Stimulated activated CD4-positive, alpha-beta T cell treated with anti-CD3 and anti-CD28 coated beads, Interleukin-12 subunit alpha, Interleukin-12 subunit beta, amount 100 ng/mL, for 48 hours (primary cell): Measurements from ENCODE around the gene KCNQ4.

Experiments used
- DNase-seq, 3 donors: peaks; one replicate each; pipeline ENCODE4 v3.0.0-alpha.2; 2020; ENCODE audit warnings: low read depth in 2 of 3, low spot score in 1 of 3

Gene KCNQ4

DNA sequence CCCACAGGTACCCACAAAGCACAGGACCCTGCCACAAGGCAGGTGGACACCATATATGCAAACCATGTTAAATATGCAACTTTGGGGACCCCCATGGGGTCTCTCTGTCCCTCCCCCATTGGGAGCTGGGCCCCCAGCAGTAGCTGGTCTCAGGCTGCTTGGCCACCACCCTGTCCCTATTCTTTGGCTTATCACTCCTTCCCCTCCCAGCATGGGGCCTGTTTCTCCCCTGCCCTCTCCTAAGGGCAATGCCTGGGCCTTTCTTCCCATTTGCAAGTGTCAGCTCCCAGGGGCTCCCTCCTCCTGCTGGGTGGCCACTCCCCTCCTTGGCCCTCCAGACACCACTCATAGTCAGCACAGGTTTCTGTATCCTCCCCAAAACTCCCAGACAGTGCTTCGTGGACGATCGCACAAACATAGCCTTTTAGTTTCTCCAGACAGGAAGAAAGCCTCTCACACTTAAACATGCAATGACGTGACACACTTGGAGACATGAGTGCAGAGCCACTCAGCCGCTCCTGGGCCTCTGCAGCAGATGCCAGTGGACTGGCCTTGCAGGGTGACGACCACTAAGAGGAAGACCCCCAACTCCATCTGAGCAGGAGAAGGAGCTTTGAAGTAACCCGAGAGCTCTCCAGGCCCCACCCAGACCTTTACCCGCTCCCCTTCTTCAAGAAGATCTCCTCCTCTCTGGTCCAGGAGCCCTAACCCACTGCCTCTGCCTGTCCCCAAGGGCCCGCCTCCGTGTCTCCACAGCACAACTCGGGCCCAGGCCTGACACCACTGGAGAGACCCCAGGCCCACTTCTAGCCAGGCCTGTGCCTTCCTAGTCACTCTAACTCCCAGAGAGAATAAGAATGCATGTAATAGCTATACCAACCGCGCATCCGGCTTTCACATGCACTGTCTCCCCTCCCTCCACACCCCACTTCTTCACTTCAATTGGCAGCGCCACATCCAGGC, 55.7 kb downstream of the KCNQ4 start:
- DNase-seq, result no peak

DNA sequence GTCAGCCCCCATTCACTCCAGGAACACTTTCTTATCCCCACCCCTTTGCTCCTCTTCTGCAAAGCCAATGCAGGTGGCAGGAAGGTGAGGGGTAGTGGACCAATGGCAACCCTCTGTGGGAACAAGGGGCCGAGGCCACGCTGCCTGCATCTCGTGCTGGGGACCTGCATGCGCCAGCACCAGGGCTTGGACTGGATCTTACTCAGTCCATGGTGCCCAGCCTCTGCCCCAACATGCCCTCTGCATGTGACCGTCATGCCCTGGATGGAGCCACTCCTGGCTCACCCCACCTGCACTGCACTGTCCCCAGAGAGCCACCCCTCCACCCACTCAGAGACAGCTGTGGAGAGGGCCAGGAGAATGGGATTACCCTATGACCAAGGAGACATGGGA, 56.4 kb downstream of the KCNQ4 start:
- no peak for DNase-seq

DNA sequence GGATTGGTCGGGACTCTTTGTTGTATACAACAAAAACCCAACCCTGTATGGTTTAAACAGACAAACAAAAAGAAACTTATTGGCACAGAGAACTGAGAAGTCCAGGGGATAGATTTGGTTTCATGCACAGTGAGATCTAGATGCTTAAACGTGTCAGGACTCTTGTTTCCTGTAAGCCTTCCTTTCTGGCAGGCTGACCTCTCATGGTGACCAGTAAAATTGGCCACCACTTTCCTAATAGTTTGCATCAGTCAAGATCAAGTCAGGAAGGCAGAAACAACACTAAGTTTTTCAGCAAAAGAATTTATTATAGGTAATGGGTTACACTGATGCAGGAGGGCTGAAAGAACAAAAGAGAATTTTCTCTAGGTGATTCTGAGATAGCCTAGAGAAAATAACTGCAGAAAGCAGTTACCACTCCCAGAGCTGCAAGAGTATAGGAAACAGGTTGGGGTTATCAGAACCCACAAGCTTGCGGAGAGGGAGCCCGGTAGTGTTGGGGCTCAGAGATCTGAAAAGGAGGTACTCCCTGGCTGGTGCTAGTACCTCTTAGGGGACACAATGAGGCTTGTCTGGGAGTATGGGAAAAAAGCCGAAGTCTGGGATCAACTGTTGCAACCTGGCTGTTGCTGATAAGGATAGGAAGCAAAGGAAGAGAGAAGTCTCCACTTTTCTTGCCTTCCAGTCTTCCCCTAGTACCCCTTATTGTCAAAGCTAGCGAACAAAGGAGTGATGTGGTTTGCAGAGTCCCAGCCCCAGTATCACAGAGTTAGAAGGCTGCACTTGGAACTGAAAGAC, 57.1 kb downstream of the KCNQ4 start:
- no peak for DNase-seq

DNA sequence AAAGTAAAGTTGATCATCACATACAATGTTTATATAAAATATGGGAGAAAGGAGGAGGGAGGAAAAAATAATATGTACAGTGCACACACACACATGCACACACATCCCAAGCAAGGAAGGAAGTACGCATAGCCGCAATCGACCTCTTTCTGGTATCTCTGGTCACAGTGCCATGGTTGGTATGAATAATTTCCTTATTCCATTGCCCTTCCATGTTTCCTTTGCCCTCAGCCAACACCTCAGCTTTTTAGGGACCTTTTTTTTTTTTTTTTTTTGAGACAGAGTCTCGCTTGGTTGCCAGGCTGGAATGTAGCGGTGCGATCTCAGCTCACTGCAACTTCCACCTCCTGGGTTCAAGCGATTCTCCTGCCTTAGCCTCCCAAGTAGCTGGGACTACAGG, 58.0 kb downstream of the KCNQ4 start:
- DNase-seq, result no peak

DNA sequence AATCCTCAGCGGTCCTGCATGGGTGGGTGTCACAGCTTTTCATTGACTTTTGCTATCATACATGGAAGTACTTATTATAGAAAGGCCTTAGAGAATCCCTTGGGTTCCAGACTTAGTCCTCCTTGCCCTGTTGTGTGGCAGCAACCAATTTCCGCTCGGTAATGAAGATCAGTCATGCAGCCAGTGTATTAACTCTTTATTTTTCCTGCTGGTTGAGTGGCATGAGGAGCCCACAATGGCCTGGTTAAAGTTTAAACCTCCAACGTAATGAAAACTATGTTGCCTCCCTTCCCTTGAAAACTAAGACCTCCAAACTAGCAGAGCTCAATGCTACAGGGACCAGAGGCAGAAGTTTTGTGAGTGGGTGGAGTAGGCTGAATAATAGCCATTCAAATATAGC, 58.6 kb downstream of the KCNQ4 start:
- no peak for DNase-seq

DNA sequence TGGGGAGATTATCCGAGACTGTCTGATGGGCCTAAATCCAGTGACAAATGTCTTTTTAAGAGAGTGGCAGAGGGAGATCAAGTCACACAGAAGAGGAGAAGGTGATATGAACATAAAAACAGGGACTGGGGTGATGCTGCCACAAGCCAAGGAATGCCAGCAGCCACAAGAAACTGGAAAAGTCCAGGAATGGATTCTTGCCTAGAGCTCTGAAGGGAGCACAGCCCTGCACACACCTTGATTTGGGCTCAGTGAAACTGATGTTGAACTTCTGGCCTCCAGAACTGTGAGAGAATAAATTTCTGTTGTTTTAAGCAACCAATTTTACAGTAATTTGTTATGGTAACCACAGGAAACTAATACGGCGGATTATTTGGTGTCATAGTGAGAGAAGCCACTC, 59.1 kb downstream of the KCNQ4 start:
- DNase-seq, result no peak

DNA sequence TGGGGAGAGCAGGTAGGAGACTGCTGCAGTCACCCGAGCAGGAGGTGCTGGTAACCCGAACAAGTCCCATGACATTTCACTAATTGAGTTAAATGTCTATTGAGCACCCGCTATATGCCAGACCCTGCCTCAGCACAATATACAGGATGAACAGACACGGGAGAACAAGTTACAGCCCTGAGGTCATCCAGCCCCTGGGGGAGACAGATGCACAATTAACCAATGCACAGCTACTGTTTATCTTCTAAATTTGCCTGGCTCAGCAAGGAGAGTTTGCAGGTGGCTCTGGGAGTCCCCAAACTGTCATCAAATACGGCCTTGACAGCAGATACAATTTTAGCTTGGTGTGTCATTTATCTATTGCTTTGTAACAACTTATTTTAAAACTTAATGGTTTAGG, 60.5 kb downstream of the KCNQ4 start:
- DNase-seq, result no peak

DNA sequence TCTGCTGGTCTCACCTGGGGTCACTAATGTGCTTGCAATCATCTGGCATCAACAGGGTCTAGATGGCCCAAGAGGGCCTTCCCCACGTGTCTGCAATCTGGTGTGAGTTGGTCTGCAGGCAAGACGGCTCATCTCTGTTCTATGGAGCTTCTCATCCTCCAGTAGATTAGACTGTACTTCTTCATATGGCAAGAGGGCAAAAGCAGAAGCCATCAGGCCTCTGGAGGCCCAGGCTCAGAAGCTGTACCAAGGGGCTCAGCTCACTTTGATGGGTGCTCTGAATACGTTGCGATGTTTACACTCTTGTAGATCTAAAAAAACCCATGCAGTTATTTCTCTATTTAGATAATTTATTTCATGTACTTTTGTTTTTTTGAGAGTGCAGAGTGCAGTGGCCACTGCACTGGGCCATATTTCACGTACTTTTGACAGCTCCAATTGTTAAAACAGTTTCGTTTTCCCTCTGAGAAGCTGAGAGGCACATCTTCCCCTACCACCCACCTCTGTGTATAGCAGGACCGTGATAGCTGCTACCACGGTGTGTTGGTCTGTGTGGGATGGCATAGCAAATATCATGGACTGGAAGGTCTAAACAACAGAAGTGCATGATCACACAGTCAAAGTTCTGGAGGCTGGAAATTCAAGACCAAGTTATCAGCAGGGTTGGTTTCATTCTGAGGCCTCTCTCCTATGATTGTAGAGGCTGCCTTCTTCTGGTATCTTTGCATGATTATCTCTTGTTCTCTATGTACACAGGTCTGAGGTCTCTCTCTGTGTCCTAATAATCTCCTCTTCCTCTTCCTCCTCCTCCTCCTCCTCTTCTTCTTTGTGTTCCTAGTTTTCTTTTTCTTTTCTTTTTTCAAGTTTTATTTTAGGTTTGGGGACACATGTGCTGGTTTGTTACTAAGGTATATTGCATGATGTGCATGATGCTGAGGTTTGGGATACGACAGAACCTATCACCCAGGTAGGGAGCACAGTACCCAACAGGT, 61.6 kb downstream of the KCNQ4 start:
- DNase-seq, result no peak

DNA sequence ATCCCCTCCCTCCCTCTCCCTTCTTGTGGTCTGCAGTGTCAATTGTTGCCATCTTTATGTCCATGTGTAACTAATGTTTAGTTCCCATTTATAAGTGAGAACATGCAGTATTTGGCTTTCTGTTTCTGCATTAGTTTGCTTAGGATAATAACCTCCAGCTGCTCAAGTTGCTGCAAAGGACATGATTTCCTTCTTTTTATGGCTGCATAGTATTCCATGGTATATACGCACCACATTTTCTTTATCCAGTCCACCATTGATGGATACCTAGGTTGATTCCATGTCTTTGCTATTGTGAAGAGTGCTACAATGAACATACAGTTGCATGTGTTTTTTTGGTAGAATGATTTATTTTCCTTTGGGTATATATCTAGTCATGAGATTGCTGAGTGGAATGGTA, 62.3 kb downstream of the KCNQ4 start:
- DNase-seq, result no peak

DNA sequence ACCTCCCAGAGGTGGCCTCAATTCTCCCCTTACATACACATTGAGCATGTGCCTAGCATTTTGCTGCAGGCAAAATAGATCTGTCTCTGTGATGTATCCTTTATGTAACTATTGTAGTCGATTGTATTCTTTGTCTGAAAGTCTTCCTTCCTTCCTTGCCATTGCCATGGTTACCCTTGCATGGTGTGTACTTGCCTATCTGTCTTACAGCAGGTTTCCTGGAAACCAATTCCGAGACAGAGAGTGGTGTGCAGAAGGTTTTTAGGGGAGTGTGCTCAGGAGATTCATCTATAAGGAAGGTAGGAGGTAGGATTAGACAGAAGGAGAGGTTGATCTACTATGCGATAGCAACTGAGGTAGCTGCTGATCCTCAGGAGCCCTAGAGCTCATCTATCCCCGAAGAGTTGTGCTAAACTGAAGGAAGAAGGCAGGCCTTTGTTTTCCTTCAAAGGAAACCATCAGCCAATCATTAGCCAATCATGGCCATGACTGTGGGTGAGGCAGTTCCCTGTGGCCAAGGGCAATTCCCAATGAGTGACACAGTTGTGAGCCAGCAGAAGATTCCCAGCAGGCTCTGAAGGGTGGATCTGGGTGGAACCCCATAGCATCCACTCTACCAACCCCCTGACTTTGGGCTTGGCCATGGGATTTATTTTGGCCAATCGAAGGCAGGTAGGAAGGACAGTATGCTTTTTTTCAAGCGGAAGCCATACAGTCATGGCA, 63.6 kb downstream of the KCNQ4 start:
- no peak for DNase-seq

DNA sequence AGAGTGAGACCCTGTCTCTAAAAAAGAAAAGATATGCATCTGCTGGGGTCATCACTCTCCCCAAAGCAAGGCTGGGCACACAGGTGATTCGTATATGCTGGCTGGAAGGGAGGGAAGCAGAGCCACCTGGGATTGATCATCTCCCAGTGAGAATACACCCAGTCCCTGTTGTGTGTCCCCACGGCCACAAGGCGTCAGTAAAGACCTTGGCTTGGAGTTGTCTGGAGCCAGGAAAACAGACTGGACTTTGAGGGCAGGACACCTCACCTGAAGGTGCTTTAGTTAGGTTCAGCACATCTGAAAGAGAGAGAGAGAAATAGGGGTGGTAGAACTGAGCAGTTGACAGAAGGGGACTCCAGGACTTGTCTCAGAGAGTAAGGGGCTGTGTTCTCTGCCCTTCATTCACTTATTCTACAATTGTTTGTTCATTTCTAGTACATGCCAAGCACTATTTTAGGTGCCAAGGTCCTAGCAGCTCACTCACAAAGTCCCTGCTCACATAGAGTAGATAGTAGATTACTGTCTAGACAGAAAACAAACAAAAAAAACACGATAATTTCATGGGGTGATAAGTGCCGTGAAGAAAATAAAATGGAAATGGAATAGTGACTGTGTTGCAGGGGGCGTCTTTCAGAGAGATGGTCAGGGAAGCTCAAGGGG, 65.1 kb downstream of the KCNQ4 start:
- no peak for DNase-seq

DNA sequence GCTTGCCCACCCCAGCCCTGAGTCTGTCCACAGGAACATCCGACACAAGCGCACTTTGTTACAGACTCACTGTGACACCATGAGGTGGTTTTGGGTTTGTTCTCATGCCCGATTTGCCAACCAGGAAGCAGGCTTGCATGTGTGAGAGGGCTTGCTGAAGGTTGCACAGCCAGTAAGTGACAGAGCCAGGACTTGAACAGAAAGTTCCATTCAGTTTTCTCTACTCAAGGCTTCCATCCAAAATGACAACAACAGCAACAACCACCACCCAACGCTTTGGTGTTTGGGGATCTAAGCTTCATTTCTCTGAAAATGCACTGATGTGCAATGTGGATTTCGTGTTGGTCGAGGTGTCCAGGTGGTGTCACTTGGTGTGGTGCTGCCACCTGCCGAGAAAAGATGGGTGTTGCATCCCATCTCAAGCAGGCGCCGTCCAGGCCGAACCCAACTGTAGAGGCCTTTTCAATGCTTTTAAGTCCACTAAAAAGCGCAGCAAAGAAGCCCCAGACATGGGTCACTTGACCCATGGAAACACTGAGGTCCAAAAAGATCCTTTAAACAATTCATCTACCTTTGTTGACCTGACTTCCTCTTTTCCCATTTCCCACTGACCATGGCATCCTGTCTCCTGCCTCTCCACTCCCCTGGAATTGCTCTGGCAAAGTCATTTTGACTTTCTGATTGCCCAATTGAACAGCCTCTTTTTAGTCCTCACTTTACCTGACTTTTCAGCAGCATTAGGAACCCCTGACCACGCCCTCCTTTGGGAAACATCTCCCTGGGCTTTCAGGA, 66.4 kb downstream of the KCNQ4 start:
- peak; percentile 59 to 75 (median 70) for DNase-seq

DNA sequence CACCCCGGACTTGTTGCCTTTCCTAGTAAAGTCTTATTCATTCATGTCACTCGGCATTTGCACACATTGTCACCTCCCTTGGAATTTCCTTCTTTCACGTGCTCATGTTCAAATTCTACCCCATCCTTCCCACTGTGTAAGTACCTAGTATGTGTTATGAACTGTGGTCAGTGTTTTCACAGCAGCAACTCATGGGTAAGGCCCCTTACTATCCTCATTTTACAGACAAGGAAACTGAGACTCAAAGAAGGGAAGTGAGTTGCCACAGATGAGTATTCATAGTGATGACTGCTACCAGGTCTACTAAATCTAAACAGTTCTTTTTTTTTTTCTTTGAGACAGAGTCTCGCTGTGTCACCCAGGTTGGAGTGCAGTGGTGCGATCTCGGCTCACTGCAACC, 68.1 kb downstream of the KCNQ4 start:
- DNase-seq, result no peak

DNA sequence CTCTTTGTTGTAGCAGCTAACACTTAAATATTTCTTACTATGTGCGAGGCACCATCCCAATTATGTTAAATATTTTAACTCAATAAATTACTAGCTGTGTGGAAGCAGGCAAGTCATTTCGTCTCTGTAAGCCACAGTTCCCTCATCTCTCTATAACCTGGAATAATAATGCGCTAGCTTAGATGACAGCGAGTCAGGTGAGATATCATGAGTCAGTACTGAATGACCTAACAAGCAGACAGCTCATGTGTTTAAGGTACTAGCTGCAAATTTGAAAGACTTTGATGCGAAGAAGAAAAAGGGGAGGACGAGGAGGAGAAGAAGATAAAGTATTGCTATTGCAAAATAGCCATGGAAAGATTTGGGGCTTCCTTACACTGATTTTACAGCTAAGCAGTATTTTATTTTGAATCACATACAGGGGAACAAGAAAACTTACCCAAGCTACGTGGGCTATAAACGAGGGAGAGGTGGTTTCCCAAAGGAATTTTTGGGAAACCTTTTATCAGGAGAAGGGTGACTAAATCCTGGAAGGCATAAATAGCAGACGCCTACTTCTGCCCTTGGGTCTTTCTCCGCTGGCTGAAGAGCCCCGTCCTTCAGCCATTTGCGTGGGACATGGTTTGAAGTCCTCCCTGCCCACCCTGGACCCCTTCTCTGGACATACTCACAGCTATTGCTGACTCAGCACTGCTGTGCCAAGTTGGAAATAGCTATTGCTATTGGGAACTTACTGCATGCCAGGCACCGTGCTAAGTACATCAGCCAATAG, 69.7 kb downstream of the KCNQ4 start:
- no peak for DNase-seq

DNA sequence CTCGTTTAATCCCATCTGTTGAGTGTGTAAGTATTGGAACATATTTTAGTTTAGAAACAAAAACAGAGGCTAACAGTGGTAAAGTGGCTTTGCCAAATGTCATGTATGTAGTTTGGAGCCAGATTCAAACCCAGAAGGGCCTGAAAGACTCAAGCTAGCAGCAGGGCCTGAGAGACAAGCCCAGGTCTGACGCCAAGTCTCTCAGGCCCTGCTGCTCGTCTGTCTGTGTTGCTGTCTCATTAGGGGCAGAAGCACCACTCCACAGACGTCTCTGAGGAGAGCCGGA, 70.2 kb downstream of the KCNQ4 start:
- no peak for DNase-seq

DNA sequence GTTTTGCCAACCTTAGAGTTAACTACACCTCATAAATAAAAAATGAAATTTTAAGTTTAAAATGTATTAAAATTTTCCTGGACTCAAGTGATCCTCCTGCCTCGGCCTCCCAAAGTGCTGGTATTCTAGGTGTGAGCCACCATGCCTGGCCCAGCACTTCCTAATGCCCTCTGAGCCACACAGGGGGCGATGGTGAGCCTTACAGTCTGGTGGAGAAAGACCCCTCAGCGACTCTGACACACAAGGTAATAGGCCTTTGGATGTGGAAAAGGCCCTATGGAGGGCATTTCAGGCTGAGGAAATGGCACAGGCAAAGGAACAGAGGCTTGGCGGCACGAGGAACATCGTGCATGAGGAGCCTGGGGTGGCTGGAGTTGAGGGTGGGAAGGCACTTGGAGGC, 71.9 kb downstream of the KCNQ4 start:
- DNase-seq, result no peak

DNA sequence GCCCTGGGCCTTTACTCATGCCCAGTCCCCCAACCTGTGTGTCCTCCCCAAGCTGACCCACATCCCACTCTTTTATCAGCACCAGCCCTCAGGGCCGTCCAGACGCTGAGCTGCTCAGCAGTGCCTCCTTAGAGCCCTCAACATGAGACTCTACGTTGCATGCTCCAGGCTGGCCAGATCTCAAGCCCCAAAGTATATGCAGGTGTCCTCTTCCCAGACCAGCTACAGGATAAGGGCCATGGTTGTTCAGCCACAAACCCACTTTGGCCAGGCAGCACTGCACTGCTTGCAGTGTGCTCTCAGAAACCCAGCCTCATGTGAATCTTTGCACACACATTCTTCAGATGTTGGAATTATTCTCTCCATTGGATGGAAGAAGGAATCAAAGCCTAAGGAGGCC, 72.5 kb downstream of the KCNQ4 start:
- no peak for DNase-seq

DNA sequence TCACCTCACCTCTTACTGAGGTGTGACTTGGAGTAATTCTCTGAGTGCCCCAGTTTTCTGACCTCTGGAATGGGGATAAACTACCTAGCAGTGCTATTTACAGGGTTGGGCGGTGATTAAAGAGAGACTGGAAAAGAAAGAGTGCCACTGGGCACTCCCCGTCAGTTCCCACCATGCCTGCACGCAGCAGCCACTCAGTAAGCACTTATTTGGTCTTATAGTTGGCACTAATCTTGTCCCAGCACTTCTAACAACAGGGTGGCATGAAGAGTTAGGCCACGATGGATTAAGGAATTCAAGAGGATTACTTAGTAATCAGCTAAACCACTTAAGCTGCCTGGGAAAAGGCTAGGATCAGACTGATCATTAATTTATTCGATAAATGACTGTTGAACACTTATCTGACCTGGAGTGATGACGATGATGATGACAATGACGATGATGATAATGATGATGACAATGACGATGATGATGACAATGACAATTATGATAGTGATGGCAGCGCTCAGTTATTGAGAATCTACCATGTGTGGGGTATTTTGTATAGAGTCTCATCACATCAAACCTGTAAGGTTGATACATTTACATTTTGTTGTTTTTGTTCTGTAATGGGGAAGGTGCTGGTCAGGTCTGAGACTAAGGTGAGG, 73.2 kb downstream of the KCNQ4 start:
- DNase-seq, result no peak
